IMR-90 (cell line): Measurements from ENCODE around the gene DCAF15. TPM values are rescaled to one million over a fixed set of nuclear protein-coding genes. Genes with fewer than 3 reads are reported as not detected.

Experiments used
- ATAC-seq: fragments of 200-7000 bp; cut with Tn5 transposase; 2 replicates; pipeline ENCODE4 v1.9.1; 2020; ENCODE audit warnings: low read depth, mild to moderate bottlenecking, moderate library complexity
- BruUV-seq: library from RNA; stranded (reverse); fragments of 400-500 nt; replicated peaks from 2 replicates; lab custom pipeline; 2021; lab: Mats Ljungman, UMichigan
- CTCF ChIA-PET: fragments of 300-600 bp; formaldehyde crosslinking; extraction: SDS; loops from one replicate; lab custom pipeline; 2021; ENCODE audit warnings: antibody characterized with exemption; lab: Yijun Ruan, JAX
- POLR2A ChIA-PET: fragments of 300-600 bp; sonication (Branson Sonifier 250); formaldehyde crosslinking; loops from one replicate; lab custom pipeline; 2022; ENCODE audit warnings: antibody characterized with exemption; ENCODE audit not compliant: unreplicated experiment; lab: Charles Lee
- DNase-seq: peaks from one replicate; pipeline ENCODE4 v3.0.0; 2013
- H2AFZ ChIP-seq: replicated peaks from 2 replicates; pipeline ENCODE3; 2013; ENCODE audit warnings: low read length, mild to moderate bottlenecking; ENCODE audit not compliant: poor library complexity
- H2AK5ac ChIP-seq: 2 replicates; pipeline ENCODE4 v1.6.1; 2013; ENCODE audit warnings: low read depth, low read length, inconsistent platforms
- H2AK9ac ChIP-seq: replicated peaks from 2 replicates; pipeline ENCODE3; 2013; ENCODE audit warnings: mild to moderate bottlenecking, low read depth, low read length, moderate library complexity; ENCODE audit not compliant: poor library complexity
- H2BK120ac ChIP-seq: 2 replicates; pipeline ENCODE4 v1.6.1; 2013; ENCODE audit warnings: low read depth, low read length, inconsistent platforms
- H2BK15ac ChIP-seq: 3 replicates; pipeline ENCODE4 v1.6.1; 2013; ENCODE audit warnings: low read depth, low read length, inconsistent platforms
- H2BK20ac ChIP-seq: 2 replicates; pipeline ENCODE4 v1.6.1; 2013; ENCODE audit warnings: low read depth, mild to moderate bottlenecking, inconsistent platforms, low read length, moderate library complexity
- H2BK5ac ChIP-seq: 2 replicates; pipeline ENCODE4 v1.6.1; 2013; ENCODE audit warnings: mild to moderate bottlenecking, low read depth, low read length, inconsistent platforms; ENCODE audit not compliant: poor library complexity, severe bottlenecking
- H3K14ac ChIP-seq: replicated peaks from 2 replicates; pipeline ENCODE4 v1.6.1; 2013; ENCODE audit warnings: low read depth, low read length, inconsistent platforms
- H3K18ac ChIP-seq: 2 replicates; pipeline ENCODE4 v1.6.1; 2013; ENCODE audit warnings: low read depth, low read length, control low read depth
- H3K23ac ChIP-seq: 2 replicates; pipeline ENCODE4 v1.6.1; 2013; ENCODE audit warnings: low read depth, low read length, inconsistent platforms
- H3K27ac ChIP-seq: 2 replicates; pipeline ENCODE4 v1.5.1; 2013; ENCODE audit warnings: mild to moderate bottlenecking, control low read depth, low read length; ENCODE audit not compliant: insufficient read depth
- H3K27me3 ChIP-seq: 2 replicates; pipeline ENCODE4 v1.6.1; 2013; ENCODE audit warnings: low read length; ENCODE audit not compliant: control insufficient read depth, insufficient read depth
- H3K36me3 ChIP-seq: 2 replicates; pipeline ENCODE4 v1.6.1; 2013; ENCODE audit warnings: low read length, mixed read lengths; ENCODE audit not compliant: control insufficient read depth, insufficient read depth
- H3K4ac ChIP-seq: 2 replicates; pipeline ENCODE4 v1.6.1; 2013; ENCODE audit warnings: low read depth, low read length, inconsistent platforms
- H3K4me1 ChIP-seq: 2 replicates; pipeline ENCODE4 v1.6.1; 2013; ENCODE audit warnings: low read length, mixed read lengths; ENCODE audit not compliant: control insufficient read depth, insufficient read depth
- H3K4me2 ChIP-seq: 2 replicates; pipeline ENCODE4 v1.6.1; 2013; ENCODE audit warnings: low read depth, mild to moderate bottlenecking, control low read depth, low read length, moderate library complexity
- H3K4me3 ChIP-seq: 2 replicates; pipeline ENCODE4 v1.5.1; 2013; ENCODE audit warnings: low read depth, mild to moderate bottlenecking, control low read depth, low read length, moderate library complexity; ENCODE audit not compliant: insufficient read depth
- H3K56ac ChIP-seq: 2 replicates; pipeline ENCODE4 v1.6.1; 2013; ENCODE audit warnings: low read length, inconsistent platforms; ENCODE audit not compliant: insufficient read depth; ENCODE audit errors: extremely low read depth
- H3K79me1 ChIP-seq, 2 experiments: 2 replicates each; pipeline ENCODE4 v1.6.1; 2013; ENCODE audit warnings: low read length in 2 of 2, inconsistent platforms in 1 of 2, low read depth in 1 of 2
- H3K9ac ChIP-seq: 2 replicates; pipeline ENCODE4 v1.6.1; 2013; ENCODE audit warnings: low read depth, low read length, control low read depth
- H3K9me1 ChIP-seq: 2 replicates; pipeline ENCODE4 v1.6.1; 2013; ENCODE audit warnings: low read length, inconsistent platforms; ENCODE audit not compliant: insufficient read depth
- H3K9me3 ChIP-seq: 2 replicates; pipeline ENCODE4 v1.6.1; 2013; ENCODE audit warnings: low read length; ENCODE audit not compliant: control insufficient read depth, insufficient read depth
- H4K20me1 ChIP-seq: 2 replicates; pipeline ENCODE4 v1.6.1; 2013; ENCODE audit warnings: low read length, inconsistent platforms; ENCODE audit not compliant: insufficient read depth
- H4K5ac ChIP-seq: 2 replicates; pipeline ENCODE4 v1.6.1; 2013; ENCODE audit warnings: mild to moderate bottlenecking, low read depth, low read length, control low read depth
- H4K8ac ChIP-seq, 2 experiments: 2 replicates each; pipeline ENCODE4 v1.6.1; 2013; ENCODE audit warnings: low read depth in 2 of 2, low read length in 2 of 2, control low read depth in 1 of 2, inconsistent platforms in 1 of 2
- H4K91ac ChIP-seq: 2 replicates; pipeline ENCODE4 v1.6.1; 2013; ENCODE audit warnings: low read depth, low read length, inconsistent platforms; ENCODE audit not compliant: insufficient read depth
- CHD1 ChIP-seq: IDR thresholded peaks from 2 replicates; pipeline ENCODE4 v1.6.1; 2012; ENCODE audit warnings: low read depth, low read length, improper control_type of control experiment
- FOS ChIP-seq: fragments of 150-350 bp; IDR thresholded peaks from 2 replicates; pipeline ENCODE4 v1.6.1; 2016; ENCODE audit warnings: low read depth, low read length
- MAFK ChIP-seq: IDR thresholded peaks from 2 replicates; pipeline ENCODE4 v1.6.1; 2012; ENCODE audit warnings: low read depth, low read length, improper control_type of control experiment
- MAZ ChIP-seq: IDR thresholded peaks from 2 replicates; pipeline ENCODE4 v1.6.1; 2012; ENCODE audit warnings: low read depth, mild to moderate bottlenecking, low read length, improper control_type of control experiment, moderate library complexity, borderline replicate concordance
- POLR2A ChIP-seq: IDR thresholded peaks from 2 replicates; pipeline ENCODE4 v1.6.1; 2012; ENCODE audit warnings: mild to moderate bottlenecking, low read depth, low read length
- RCOR1 ChIP-seq: IDR thresholded peaks from 2 replicates; pipeline ENCODE4 v1.6.1; 2012; ENCODE audit warnings: mild to moderate bottlenecking, low read length, improper control_type of control experiment; ENCODE audit not compliant: insufficient replicate concordance
- RFX5 ChIP-seq: IDR thresholded peaks from 2 replicates; pipeline ENCODE4 v1.8.0; 2012; ENCODE audit warnings: low read depth, mild to moderate bottlenecking, low read length, moderate library complexity
- SMC3 ChIP-seq: fragments of 150-350 bp; IDR thresholded peaks from 2 replicates; pipeline ENCODE4 v1.6.1; 2016; ENCODE audit warnings: low read depth, mild to moderate bottlenecking, antibody characterized with exemption, low read length, moderate library complexity
- USF2 ChIP-seq: fragments of 150-350 bp; IDR thresholded peaks from 2 replicates; pipeline ENCODE4 v1.6.1; 2017; ENCODE audit warnings: mild to moderate bottlenecking, antibody characterized with exemption, low read length, low read depth
- WGBS, 2 experiments: methylation state at CpG; one replicate each; pipeline versions ENCODE4 v1.1.5 to v1.1.7; 2013; ENCODE audit warnings: missing lambda C conversion rate in 2 of 2; ENCODE audit not compliant: insufficient read length in 1 of 2; ENCODE audit errors: extremely low coverage in 2 of 2; 5-methylcytosine and 5-hydroxymethylcytosine counted together
- dilution Hi-C: fragments of 300-500 bp; cut with HindIII; formaldehyde crosslinking; loops from one replicate; pipeline ENCODE4 v1.14.3; 2018; ENCODE audit warnings: low sequenced_read_pairs; ENCODE audit not compliant: unreplicated experiment
- in situ Hi-C: fragments of 300-500 bp; cut with MboI; formaldehyde crosslinking; loops from 3 replicates; pipeline ENCODE4 v1.14.3; 2019; ENCODE audit warnings: low sequenced_read_pairs, inconsistent platforms, mixed read lengths
- intact Hi-C: fragments of 100-400 bp; cut with micrococcal nuclease; formaldehyde crosslinking; loops from 2 replicates; pipeline ENCODE4 v1.10.0; 2022
- polyA plus RNA-seq, 3 experiments: library from polyadenylated mRNA; depleted of rRNA; stranded (reverse); fragments of >200 nt; gene quantifications; 2 replicates each; pipeline ENCODE4 v1.2.3, GENCODE V29; 2012; ENCODE audit warnings: low replicate concordance in 1 of 3
- total RNA-seq: library from RNA; depleted of rRNA; stranded (reverse); fragments of >200 nt; gene quantifications from 2 replicates; pipeline ENCODE4 v1.2.3, GENCODE V29; 2012
- TF ChIP-seq, protein P1 (sequence below): fragments of 150-350 bp; IDR thresholded peaks from 2 replicates; pipeline ENCODE4 v1.6.1; 2016; ENCODE audit warnings: low read depth, mild to moderate bottlenecking, low read length, moderate library complexity, borderline replicate concordance

DCAF15 gene
- total and polyA plus RNA-seq, 2 of the 4 experiments (the other 2 are of a cell fraction) = 6.8 to 31.0 TPM

- dilution Hi-C loops = no loop called here
- DNase-seq = no peak
- no peaks in the 10 kb centered on the region for H3K9me1 ChIP-seq
Measured at GRCh38 chr19:13957051-13957450, 4.7 kb downstream of the DCAF15 start.

More at GRCh38 chr19:13957051-13957450, 4.7 kb downstream of the DCAF15 start:
- ChIA-PET CTCF (no interaction called here), POLR2A (no interaction called here)
- Histone ChIP-seq H3K4me2 (no peak overlapping the region), H4K20me1 (peaks cover 12% of the 10 kb centered on the region), H2BK5ac (no peak overlapping the region), H2BK20ac (no peak overlapping the region), H2BK15ac (no peak overlapping the region), H3K79me1 (peaks cover 13 to 36% of the 10 kb centered on the region in 2 experiments), H2BK120ac (no peak overlapping the region), H3K27me3 (no peaks in the 10 kb centered on the region), H4K91ac (no peak overlapping the region), H3K14ac (no peak overlapping the region), H3K9ac (no peak overlapping the region), H3K56ac (no peak overlapping the region), H3K4me1 (peaks cover 3% of the 10 kb centered on the region; the same call in 1 of the 2 replicates), H3K4ac (no peak overlapping the region), H2AK9ac (no peak overlapping the region), H2AK5ac (no peak overlapping the region), H4K5ac (no peak overlapping the region), H3K9me3 (no peaks in the 10 kb centered on the region), H3K27ac (no peak overlapping the region), H3K23ac (no peak overlapping the region), H4K8ac (no peak overlapping the region), H3K36me3 (peaks cover 51% of the 10 kb centered on the region), H3K18ac (no peak overlapping the region), H2AFZ (no peak overlapping the region), H3K4me3 (no peak overlapping the region)
- no peak for ATAC-seq
- 93% methylated on average over 4 of the region's 8 CpGs; no CpG with 5 or more reads in 1 of the 2 experiments for WGBS, 2 experiments
- BruUV-seq = no TSS peak
- TF ChIP-seq SMC3 (no peak), RFX5 (no peak), USF2 (no peak), RCOR1 (no peak), CHD1 (no peak), MAZ (no peak), FOS (no peak), POLR2A (no peak), MAFK (no peak)
- TF ChIP-seq, protein P1, sequence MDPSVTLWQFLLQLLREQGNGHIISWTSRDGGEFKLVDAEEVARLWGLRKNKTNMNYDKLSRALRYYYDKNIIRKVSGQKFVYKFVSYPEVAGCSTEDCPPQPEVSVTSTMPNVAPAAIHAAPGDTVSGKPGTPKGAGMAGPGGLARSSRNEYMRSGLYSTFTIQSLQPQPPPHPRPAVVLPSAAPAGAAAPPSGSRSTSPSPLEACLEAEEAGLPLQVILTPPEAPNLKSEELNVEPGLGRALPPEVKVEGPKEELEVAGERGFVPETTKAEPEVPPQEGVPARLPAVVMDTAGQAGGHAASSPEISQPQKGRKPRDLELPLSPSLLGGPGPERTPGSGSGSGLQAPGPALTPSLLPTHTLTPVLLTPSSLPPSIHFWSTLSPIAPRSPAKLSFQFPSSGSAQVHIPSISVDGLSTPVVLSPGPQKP = no peak
- intact Hi-C loops (no loop called here), in situ Hi-C loops (no loop called here)
